Measurements from ENCODE around the gene NPAS3. TPM values are rescaled to one million over a fixed set of nuclear protein-coding genes. Genes with fewer than 3 reads are reported as not detected.

The NPAS3 gene
- total RNA-seq, 2 experiments from 2014 or later: not detected

DNA sequence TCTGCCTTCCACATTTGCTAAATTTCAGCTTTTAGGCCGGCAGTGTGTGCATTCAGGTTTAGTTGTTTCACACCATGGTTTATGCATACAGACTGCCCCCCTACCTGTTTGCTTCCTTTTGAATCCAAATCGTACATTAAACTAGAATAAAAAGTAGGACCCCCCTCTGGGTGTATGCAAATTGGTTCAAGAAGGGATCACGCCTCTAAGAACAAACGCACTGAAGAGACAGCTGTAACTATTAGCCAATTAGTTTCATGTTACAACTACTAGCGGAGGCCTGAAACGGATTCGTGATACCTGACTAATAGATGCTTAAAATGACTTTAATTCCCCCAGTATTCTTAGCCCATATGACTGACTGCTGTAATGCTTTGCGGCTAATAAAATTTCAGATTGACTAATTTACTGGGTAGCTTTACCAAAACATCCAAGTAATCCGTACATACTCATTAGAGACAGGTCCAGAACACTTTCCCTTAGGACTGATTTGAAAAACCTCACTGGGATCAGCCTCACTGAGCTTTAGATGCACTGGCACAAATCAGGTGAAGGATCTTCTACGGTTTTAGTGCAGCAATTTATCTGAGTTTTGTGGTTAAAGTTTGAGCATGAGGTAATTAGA is 411.8 kb downstream of the NPAS3 start:
- no peaks in the 10 kb centered on the region for H3K36me3 Mint-ChIP-seq
- no peak for DNase-seq
- H3K27me3 Mint-ChIP-seq: no peaks in the 10 kb centered on the region
- no peaks in the 10 kb centered on the region for H3K4me1 Mint-ChIP-seq (ENCODE audit: low read depth)
- POLR2A ChIA-PET: no interaction called here
- no peak overlapping the region for H3K27ac Mint-ChIP-seq
- intact Hi-C loops (cut with micrococcal nuclease): no loop called here
- no peak overlapping the region for H3K4me3 Mint-ChIP-seq
- CTCF ChIA-PET: no interaction called here
- no peaks in the 10 kb centered on the region for H3K9me3 Mint-ChIP-seq

DNA sequence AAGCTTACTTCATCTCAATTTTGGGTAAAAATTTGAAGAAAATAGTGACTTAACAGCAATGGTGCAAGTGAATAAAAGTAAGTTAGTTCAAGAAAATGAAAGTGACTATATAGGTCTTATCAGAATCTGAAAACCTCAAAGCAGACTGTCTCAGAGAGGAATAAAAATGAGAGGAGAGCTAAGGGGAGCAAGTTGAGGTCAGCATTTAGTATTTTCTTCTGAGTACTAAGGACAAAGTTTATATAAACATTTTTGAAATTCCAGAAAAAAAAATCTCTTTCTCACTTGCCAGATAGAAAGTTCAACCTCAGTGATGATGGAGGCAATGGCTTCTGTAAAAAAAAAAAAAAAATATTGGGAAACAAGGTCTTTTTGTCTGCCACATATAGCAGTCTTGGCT is 414.1 kb downstream of the NPAS3 start:
- Mint-ChIP-seq H3K27me3 (no peaks in the 10 kb centered on the region), H3K36me3 (no peaks in the 10 kb centered on the region), H3K4me1 (ENCODE audit: low read depth) (no peaks in the 10 kb centered on the region), H3K27ac (no peak overlapping the region), H3K4me3 (no peak overlapping the region), H3K9me3 (no peaks in the 10 kb centered on the region)
- ChIA-PET POLR2A (no interaction called here), CTCF (no interaction called here)
- intact Hi-C loops (cut with micrococcal nuclease): no loop called here
- DNase-seq: no peak

DNA sequence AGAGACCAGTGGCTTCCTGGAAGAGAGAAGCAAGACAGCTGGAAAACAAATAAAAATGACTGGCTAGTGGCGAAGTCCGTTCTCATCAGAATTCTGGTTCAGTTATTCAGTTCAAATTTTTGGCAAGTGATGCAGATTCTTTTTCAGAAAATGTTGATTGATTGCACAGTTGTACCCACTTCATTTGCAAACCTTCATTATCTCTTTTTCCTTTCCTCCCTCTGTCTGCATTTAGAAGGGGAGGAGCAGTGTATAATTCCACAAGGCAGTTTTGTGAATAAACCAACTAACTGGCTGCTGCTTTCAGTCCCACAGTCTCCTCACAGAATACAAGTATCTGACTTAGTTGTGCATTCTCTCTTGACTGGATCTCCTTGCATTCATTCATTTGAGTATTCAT is 417.5 kb downstream of the NPAS3 start:
- H3K9me3 Mint-ChIP-seq: no peaks in the 10 kb centered on the region
- ChIA-PET POLR2A (no interaction called here), CTCF (no interaction called here)
- no peak overlapping the region for H3K4me3 Mint-ChIP-seq
- intact Hi-C loops (cut with micrococcal nuclease): no loop called here
- no peaks in the 10 kb centered on the region for H3K27me3 Mint-ChIP-seq
- no peaks in the 10 kb centered on the region for H3K36me3 Mint-ChIP-seq
- no peaks in the 10 kb centered on the region for H3K4me1 Mint-ChIP-seq (ENCODE audit: low read depth)
- DNase-seq: no peak
- no peak overlapping the region for H3K27ac Mint-ChIP-seq

DNA sequence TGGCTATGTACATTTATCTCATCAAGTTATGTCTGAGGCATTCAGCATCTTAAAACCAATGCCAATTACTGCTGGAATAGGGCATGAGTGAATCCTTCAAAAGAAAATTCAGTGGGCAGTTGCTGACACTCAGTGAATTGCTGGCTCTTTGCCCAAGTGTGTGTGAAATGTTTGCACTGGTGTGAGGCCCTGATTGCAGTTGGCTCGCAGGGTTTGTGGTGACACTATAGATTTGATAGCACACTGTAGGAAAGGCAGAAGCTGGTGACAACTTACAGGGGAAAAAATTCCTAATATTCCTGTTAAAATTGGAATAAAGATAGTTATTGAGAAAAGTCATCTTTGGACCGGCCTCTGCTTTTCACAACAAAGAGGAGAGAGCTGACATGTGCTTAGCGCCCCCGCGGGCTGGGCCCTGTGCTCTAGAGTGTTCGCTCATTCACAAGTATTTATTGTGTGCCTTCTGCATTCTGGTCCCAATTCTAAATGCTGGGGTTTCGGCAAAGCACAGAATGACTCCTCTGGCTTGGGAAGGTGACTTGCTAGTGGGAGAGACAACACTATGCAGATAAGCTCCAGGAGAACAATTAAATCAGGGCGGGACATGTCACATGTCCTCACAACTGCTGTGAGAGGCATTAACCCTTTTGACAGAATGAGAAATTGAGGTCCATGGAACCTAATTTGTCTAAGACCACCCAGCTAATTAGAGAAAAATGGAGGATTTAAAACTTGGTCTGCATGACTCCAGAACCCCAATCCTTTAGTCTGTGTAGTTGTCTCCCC is 418.7 kb downstream of the NPAS3 start:
- intact Hi-C loops (cut with micrococcal nuclease): no loop called here
- no peak overlapping the region for H3K27ac Mint-ChIP-seq
- no peaks in the 10 kb centered on the region for H3K27me3 Mint-ChIP-seq
- DNase-seq: no peak
- no peaks in the 10 kb centered on the region for H3K4me1 Mint-ChIP-seq (ENCODE audit: low read depth)
- H3K9me3 Mint-ChIP-seq: no peaks in the 10 kb centered on the region
- H3K36me3 Mint-ChIP-seq: no peaks in the 10 kb centered on the region
- no peak overlapping the region for H3K4me3 Mint-ChIP-seq
- POLR2A ChIA-PET: no interaction called here
- CTCF ChIA-PET: no interaction called here

DNA sequence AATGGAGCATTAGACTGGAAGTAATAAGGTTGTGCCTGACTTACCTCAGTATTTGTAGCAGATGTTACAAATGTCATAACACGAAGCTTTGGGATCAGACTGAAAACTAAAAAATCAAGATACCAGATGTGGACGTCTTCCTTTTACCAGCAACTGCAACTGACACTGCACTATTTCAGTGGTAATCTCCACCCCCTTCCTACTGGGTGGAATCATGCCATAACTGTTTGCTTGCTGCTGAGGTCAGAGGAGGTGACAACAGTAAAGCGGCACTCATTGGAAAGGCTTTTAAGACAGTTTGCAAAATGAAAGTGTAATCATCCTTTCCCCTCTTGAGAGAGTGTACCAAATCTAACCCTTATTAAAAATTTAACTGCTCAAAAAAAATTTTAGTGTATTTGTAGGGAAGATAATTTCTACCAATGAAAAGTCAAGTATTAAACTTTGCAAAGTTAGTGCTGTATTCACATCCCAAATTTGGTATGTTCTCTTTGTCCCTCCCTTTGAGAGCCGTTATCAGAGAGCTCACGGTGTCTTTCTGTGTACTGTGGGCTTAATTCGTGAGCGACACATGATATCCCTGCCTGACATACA is 420.7 kb downstream of the NPAS3 start:
- Mint-ChIP-seq H3K27ac (no peak overlapping the region), H3K27me3 (no peaks in the 10 kb centered on the region), H3K9me3 (no peaks in the 10 kb centered on the region), H3K4me3 (no peak overlapping the region), H3K36me3 (no peaks in the 10 kb centered on the region), H3K4me1 (ENCODE audit: low read depth) (no peaks in the 10 kb centered on the region)
- POLR2A ChIA-PET: no interaction called here
- intact Hi-C loops (cut with micrococcal nuclease): no loop called here
- no peak for DNase-seq
- CTCF ChIA-PET: interaction anchor here (0.6 kb wide), 1 partner anchor 84 kb away, joined by 3 read pairs; no protein-coding TSS in a partner anchor

DNA sequence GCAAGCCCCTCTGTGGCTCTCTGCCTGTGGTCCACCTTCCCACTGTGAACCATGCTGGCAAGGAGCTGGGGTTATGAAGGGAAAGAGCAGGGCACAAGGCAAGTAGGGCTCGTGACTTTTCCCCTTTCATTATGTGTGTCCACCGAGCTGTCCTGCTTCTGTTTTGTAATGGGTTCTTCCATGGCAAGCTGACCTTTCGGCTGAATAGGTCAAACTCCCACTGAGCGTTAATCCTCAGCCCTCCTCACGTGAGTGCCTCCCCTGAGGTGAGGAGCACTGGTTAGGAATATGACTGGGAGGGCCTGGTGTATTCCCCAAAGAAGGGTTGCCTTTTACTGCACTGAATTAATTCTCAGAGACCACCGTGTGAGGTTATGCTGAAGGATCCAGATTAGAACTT is 424.3 kb downstream of the NPAS3 start:
- no peaks in the 10 kb centered on the region for H3K4me1 Mint-ChIP-seq (ENCODE audit: low read depth)
- intact Hi-C loops (cut with micrococcal nuclease): no loop called here
- POLR2A ChIA-PET: no interaction called here
- H3K4me3 Mint-ChIP-seq: no peak overlapping the region
- H3K27me3 Mint-ChIP-seq: no peaks in the 10 kb centered on the region
- no peak overlapping the region for H3K27ac Mint-ChIP-seq
- no peaks in the 10 kb centered on the region for H3K9me3 Mint-ChIP-seq
- H3K36me3 Mint-ChIP-seq: no peaks in the 10 kb centered on the region
- no peak for DNase-seq
- CTCF ChIA-PET: no interaction called here

DNA sequence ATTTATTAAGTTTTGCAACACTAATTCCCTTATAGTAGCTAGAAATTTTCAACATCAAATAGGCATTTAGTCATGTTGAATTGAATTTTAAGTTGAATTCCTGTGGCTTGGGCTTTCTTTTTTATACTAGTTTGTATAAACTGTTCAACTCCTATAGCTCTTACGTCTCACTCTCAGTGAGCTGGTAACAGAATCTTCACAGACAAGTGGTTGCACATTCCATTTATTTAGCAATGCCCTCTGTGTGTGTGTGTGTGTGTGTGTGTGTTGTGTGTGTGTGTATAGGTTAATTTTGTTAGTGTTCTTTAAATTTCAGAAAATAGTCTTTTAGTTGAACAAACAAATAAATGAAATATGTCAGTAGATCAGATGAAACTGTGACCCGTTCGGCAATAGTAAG is 425.0 kb downstream of the NPAS3 start:
- H3K9me3 Mint-ChIP-seq: no peaks in the 10 kb centered on the region
- ChIA-PET POLR2A (no interaction called here), CTCF (no interaction called here)
- no peak for DNase-seq
- no peak overlapping the region for H3K27ac Mint-ChIP-seq
- H3K27me3 Mint-ChIP-seq: no peaks in the 10 kb centered on the region
- intact Hi-C loops (cut with micrococcal nuclease): no loop called here
- H3K4me1 Mint-ChIP-seq (ENCODE audit: low read depth): no peaks in the 10 kb centered on the region
- no peak overlapping the region for H3K4me3 Mint-ChIP-seq
- H3K36me3 Mint-ChIP-seq: no peaks in the 10 kb centered on the region

DNA sequence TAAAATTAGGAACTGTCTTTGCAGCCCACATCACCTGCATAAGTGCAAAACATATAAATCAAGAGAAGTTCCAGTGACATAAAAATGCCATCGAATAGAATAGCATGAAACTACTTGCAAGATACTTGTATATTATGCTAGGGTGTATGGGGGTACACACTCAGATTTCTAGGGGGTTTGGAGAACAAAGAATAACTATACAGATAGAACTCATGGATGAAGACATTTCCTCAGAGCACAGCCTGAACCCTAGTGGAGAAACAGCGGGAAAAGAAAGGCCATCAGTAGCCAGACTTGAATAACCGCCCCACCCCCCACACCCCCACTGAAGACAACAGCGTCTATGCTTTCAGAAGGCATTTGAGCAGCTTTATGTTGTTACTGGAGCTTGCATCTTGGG is 425.8 kb downstream of the NPAS3 start:
- CTCF ChIA-PET: no interaction called here

DNA sequence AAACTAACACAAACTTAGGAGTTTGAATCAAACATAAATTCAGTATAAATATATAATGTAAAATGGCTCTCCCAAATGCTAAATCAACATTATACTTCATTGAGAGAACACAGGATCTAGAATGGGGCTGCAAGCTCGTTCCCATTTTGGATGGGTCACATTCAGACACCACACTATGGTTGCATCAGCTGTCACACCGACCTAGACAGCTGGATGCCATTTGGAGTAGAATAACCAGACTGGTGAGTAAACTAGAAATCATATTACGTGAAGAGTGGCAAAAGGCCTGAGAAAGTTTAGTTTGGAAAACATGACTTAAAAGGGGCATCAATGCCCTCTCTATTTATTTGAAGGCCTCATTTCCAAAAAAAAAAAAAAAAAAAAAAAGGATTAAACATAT is 430.4 kb downstream of the NPAS3 start:
- Mint-ChIP-seq H3K27me3 (no peaks in the 10 kb centered on the region), H3K4me1 (ENCODE audit: low read depth) (no peaks in the 10 kb centered on the region), H3K27ac (no peak overlapping the region), H3K9me3 (no peaks in the 10 kb centered on the region), H3K4me3 (no peak overlapping the region), H3K36me3 (no peaks in the 10 kb centered on the region)
- CTCF ChIA-PET: no interaction called here
- POLR2A ChIA-PET: no interaction called here
- no peak for DNase-seq
- intact Hi-C loops (cut with micrococcal nuclease): no loop called here

More for the DNA sequence above, 425.8 kb downstream of the NPAS3 start:
- DNase-seq: no peak
- no peaks in the 10 kb centered on the region for H3K27me3 Mint-ChIP-seq
- POLR2A ChIA-PET: no interaction called here
- H3K27ac Mint-ChIP-seq: no peak overlapping the region
- H3K4me3 Mint-ChIP-seq: no peak overlapping the region
- intact Hi-C loops (cut with micrococcal nuclease): no loop called here
- H3K36me3 Mint-ChIP-seq: no peaks in the 10 kb centered on the region
- H3K4me1 Mint-ChIP-seq (ENCODE audit: low read depth): no peaks in the 10 kb centered on the region
- no peaks in the 10 kb centered on the region for H3K9me3 Mint-ChIP-seq

DNA sequence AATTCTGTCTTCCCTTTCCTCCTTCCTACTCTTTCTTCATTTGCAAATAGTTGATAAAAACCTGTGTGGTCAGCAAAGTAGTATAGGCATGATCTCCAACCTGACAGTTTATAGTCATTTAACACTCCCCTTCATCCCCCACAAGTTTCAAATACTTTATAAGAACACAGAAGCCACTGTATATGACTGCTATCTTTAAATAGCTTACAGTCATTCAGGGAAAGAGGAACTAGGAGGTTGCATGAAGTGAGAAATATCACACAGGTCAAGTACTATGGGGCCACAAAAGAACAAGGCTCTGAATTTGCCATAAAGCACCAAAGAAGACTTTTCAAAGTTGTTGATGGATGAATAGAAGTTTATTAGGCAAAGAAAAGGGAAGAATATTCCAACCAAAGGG is 431.3 kb downstream of the NPAS3 start:
- H3K4me1 Mint-ChIP-seq (ENCODE audit: low read depth): no peaks in the 10 kb centered on the region
- H3K36me3 Mint-ChIP-seq: no peaks in the 10 kb centered on the region
- POLR2A ChIA-PET: no interaction called here
- DNase-seq: no peak
- H3K9me3 Mint-ChIP-seq: no peaks in the 10 kb centered on the region
- no peak overlapping the region for H3K4me3 Mint-ChIP-seq
- no peaks in the 10 kb centered on the region for H3K27me3 Mint-ChIP-seq
- intact Hi-C loops (cut with micrococcal nuclease): no loop called here
- CTCF ChIA-PET: no interaction called here
- H3K27ac Mint-ChIP-seq: no peak overlapping the region

DNA sequence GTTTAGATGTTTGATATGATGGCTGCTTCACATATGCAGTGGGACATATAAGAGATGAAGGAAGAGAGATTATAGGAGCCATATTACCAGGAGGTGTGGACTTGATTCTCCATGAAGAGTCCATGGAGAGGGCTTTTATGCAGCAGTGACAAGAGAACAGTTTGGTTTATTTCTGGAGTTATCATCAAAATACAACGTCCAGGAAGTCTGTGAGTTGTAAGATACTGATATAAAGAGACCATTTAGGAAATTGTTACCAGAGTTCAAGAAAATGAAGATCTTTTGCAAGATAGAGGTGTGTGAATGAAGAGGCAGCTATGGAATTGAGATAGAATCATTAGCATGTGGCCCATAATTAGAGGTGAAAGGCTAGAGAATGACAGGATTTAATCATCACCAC is 431.7 kb downstream of the NPAS3 start:
- Mint-ChIP-seq H3K9me3 (no peaks in the 10 kb centered on the region), H3K27ac (no peak overlapping the region), H3K27me3 (no peaks in the 10 kb centered on the region), H3K4me3 (no peak overlapping the region), H3K4me1 (ENCODE audit: low read depth) (no peaks in the 10 kb centered on the region), H3K36me3 (no peaks in the 10 kb centered on the region)
- no peak for DNase-seq
- intact Hi-C loops (cut with micrococcal nuclease): no loop called here
- ChIA-PET POLR2A (no interaction called here), CTCF (no interaction called here)

DNA sequence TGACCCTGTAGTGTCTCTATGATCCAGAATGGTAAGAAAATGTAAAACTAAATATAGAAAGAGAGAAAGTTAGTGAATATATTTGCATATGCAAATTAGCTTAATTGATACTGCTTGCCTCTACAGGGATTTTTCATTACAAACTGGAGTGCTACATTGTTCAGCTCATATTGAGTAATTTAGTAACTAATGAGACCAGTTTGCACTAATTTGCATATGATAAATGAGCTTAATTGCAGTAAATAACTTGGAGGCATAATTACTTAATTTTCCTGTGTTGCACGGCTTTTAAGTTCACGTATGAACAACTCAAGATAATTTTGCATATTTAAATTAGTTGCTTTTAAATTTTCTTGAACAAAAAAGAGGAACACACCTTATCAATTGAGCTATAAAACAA is 436.5 kb downstream of the NPAS3 start:
- CTCF ChIA-PET: no interaction called here
- POLR2A ChIA-PET: no interaction called here
- Mint-ChIP-seq H3K4me1 (ENCODE audit: low read depth) (no peaks in the 10 kb centered on the region), H3K27ac (no peak overlapping the region), H3K27me3 (no peaks in the 10 kb centered on the region), H3K4me3 (no peak overlapping the region), H3K9me3 (no peaks in the 10 kb centered on the region), H3K36me3 (no peaks in the 10 kb centered on the region)
- no peak for DNase-seq
- intact Hi-C loops (cut with micrococcal nuclease): no loop called here

DNA sequence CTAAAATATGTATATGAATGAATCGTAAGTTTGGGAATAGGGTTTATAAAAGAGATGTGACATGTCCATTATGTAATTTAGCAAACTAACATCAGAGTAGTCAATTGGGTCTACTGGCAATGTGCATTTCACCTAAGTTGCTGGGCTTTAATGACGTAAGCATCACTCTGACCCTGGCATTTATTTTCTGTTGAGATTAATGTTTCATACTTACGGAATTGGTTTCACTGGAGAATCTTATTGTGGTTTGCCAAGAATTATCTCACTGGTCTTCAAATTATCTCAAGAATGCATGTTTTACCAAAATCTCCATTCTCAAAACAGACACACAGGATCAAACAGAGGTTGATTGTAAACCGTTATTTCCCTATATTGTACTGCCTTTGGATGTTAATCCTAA is 437.1 kb downstream of the NPAS3 start:
- H3K27me3 Mint-ChIP-seq: no peaks in the 10 kb centered on the region
- no peak overlapping the region for H3K4me3 Mint-ChIP-seq
- H3K4me1 Mint-ChIP-seq (ENCODE audit: low read depth): no peaks in the 10 kb centered on the region
- H3K36me3 Mint-ChIP-seq: no peaks in the 10 kb centered on the region
- POLR2A ChIA-PET: no interaction called here
- H3K27ac Mint-ChIP-seq: no peak overlapping the region
- DNase-seq: no peak
- H3K9me3 Mint-ChIP-seq: no peaks in the 10 kb centered on the region
- intact Hi-C loops (cut with micrococcal nuclease): no loop called here
- CTCF ChIA-PET: no interaction called here

All from activated CD4-positive, alpha-beta memory T cell treated with anti-CD3 and anti-CD28 coated beads for 36 hours (primary cell).